Stimulated activated CD4-positive, alpha-beta T cell treated with anti-CD3 and anti-CD28 coated beads, Interleukin-4, amount 100 ng/mL, for 4 hours (primary cell): ENCODE measurements around the gene RCN1.
"Not testable (repeated sequence)": the region's sequence is repeated elsewhere in the genome, so short reads cannot be mapped to it uniquely, and the experiment has no call there.

Experiments
- DNase-seq, 2 experiments: peaks; one replicate each; pipeline ENCODE4 v3.0.0-alpha.2; 2020

Gene RCN1

GRCh38 chr11:32113920-32114203, 23.0 kb downstream of the RCN1 start:
- DNase-seq = no peak

- DNase-seq = no peak
Measured at GRCh38 chr11:32115446-32115845, 24.6 kb downstream of the RCN1 start.

- no peak for DNase-seq
Measured at GRCh38 chr11:32116668-32117067, 25.8 kb downstream of the RCN1 start.

- no peak for DNase-seq
Measured at GRCh38 chr11:32118025-32118974, 27.4 kb downstream of the RCN1 start.

GRCh38 chr11:32119139-32119538, 28.3 kb downstream of the RCN1 start:
- not testable (repeated sequence) for DNase-seq

GRCh38 chr11:32121012-32121411, 30.1 kb downstream of the RCN1 start:
- no peak for DNase-seq

- no peak for DNase-seq
Measured at GRCh38 chr11:32122200-32122599, 31.3 kb downstream of the RCN1 start.

- DNase-seq = no peak
Measured at GRCh38 chr11:32131321-32131720, 40.4 kb downstream of the RCN1 start.

- DNase-seq = no peak
Measured at GRCh38 chr11:32136657-32137056, 45.8 kb downstream of the RCN1 start.

- DNase-seq = no peak
Measured at GRCh38 chr11:32137263-32137662, 46.4 kb downstream of the RCN1 start.

- no peak for DNase-seq
Measured at GRCh38 chr11:32137869-32138268, 47.0 kb downstream of the RCN1 start.

GRCh38 chr11:32138902-32139301, 48.0 kb downstream of the RCN1 start:
- no peak for DNase-seq

GRCh38 chr11:32139896-32140520, 49.1 kb downstream of the RCN1 start:
- no peak for DNase-seq

- DNase-seq = no peak
Measured at GRCh38 chr11:32141745-32142546, 51.1 kb downstream of the RCN1 start.

- DNase-seq = no peak
Measured at GRCh38 chr11:32143378-32143777, 52.5 kb downstream of the RCN1 start.

GRCh38 chr11:32145282-32145681, 54.4 kb downstream of the RCN1 start:
- DNase-seq = no peak

- DNase-seq = no peak
Measured at GRCh38 chr11:32148895-32149294, 58.0 kb downstream of the RCN1 start.

- DNase-seq = no peak
Measured at GRCh38 chr11:32149748-32150147, 58.9 kb downstream of the RCN1 start.

- DNase-seq = no peak
Measured at GRCh38 chr11:32151027-32151426, 60.2 kb downstream of the RCN1 start.

- no peak for DNase-seq
Measured at GRCh38 chr11:32152216-32152615, 61.3 kb downstream of the RCN1 start.

- no peak for DNase-seq
Measured at GRCh38 chr11:32152821-32153220, 61.9 kb downstream of the RCN1 start.

- DNase-seq = no peak
Measured at GRCh38 chr11:32153747-32154146, 62.9 kb downstream of the RCN1 start.

- no peak for DNase-seq
Measured at GRCh38 chr11:32154275-32154674, 63.4 kb downstream of the RCN1 start.
